Mesendoderm (in vitro differentiated cells): ENCODE measurements around the gene IGSF10.
A peak's percentile ranks its signal among the peaks of the same experiment; 100 is the strongest.
"Not testable (repeated sequence)": the region's sequence is repeated elsewhere in the genome, so short reads cannot be mapped to it uniquely, and the experiment has no call there.

ENCODE experiments used
- DNase-seq: peaks from one replicate; pipeline ENCODE4 v3.0.0; 2013
- H2AK5ac ChIP-seq: 2 replicates; pipeline ENCODE4 v1.6.1; 2013; ENCODE audit warnings: low read length, inconsistent platforms
- H2BK120ac ChIP-seq: 2 replicates; pipeline ENCODE4 v1.6.1; 2013; ENCODE audit warnings: low read depth, mild to moderate bottlenecking, low read length, moderate library complexity, mixed read lengths
- H2BK15ac ChIP-seq: replicated peaks from 2 replicates; pipeline ENCODE4 v1.6.1; 2013; ENCODE audit warnings: low read depth, mild to moderate bottlenecking, moderate library complexity
- H2BK5ac ChIP-seq: 2 replicates; pipeline ENCODE4 v1.6.1; 2013; ENCODE audit warnings: low read length, inconsistent platforms
- H3K18ac ChIP-seq: 2 replicates; pipeline ENCODE4 v1.6.1; 2013; ENCODE audit warnings: mild to moderate bottlenecking, low read length, mixed read lengths
- H3K23ac ChIP-seq: one replicate; pipeline ENCODE4 v1.6.1; 2013; ENCODE audit warnings: low read length
- H3K27ac ChIP-seq: 2 replicates; pipeline ENCODE4 v1.5.1; 2013; ENCODE audit warnings: low read depth, mild to moderate bottlenecking, inconsistent platforms, low read length, moderate library complexity
- H3K27me3 ChIP-seq: 2 replicates; pipeline ENCODE4 v1.6.1; 2013; ENCODE audit warnings: low read length, control low read depth, mild to moderate bottlenecking, inconsistent platforms; ENCODE audit not compliant: insufficient read depth, poor library complexity
- H3K36me3 ChIP-seq: 2 replicates; pipeline ENCODE4 v1.6.1; 2013; ENCODE audit warnings: low read length, inconsistent platforms; ENCODE audit not compliant: control insufficient read depth, insufficient read depth
- H3K4ac ChIP-seq: one replicate; pipeline ENCODE4 v1.6.1; 2013; ENCODE audit warnings: low read depth, mild to moderate bottlenecking, low read length, moderate library complexity
- H3K4me1 ChIP-seq: 2 replicates; pipeline ENCODE4 v1.6.1; 2013; ENCODE audit warnings: low read depth, low read length, inconsistent platforms; ENCODE audit not compliant: control insufficient read depth
- H3K4me2 ChIP-seq: 2 replicates; pipeline ENCODE4 v1.6.1; 2013; ENCODE audit warnings: low read length
- H3K4me3 ChIP-seq: 2 replicates; pipeline ENCODE4 v1.5.1; 2013; ENCODE audit warnings: mild to moderate bottlenecking, low read length
- H3K56ac ChIP-seq: one replicate; pipeline ENCODE4 v1.6.1; 2013; ENCODE audit warnings: low read length
- H3K79me1 ChIP-seq: 2 replicates; pipeline ENCODE4 v1.6.1; 2013; ENCODE audit warnings: low read length, inconsistent platforms
- H3K79me2 ChIP-seq: 2 replicates; pipeline ENCODE4 v1.6.1; 2013; ENCODE audit warnings: mild to moderate bottlenecking, low read length; ENCODE audit not compliant: control insufficient read depth, insufficient read depth
- H3K9ac ChIP-seq: 2 replicates; pipeline ENCODE4 v1.6.1; 2013; ENCODE audit warnings: low read length, inconsistent platforms
- H4K5ac ChIP-seq: one replicate; pipeline ENCODE4 v1.6.1; 2013; ENCODE audit warnings: low read length
- H4K8ac ChIP-seq: one replicate; pipeline ENCODE4 v1.6.1; 2013; ENCODE audit warnings: low read depth, mild to moderate bottlenecking, control low read depth, low read length, moderate library complexity
- WGBS: extraction: QIAGEN DNeasy Blood & Tissue Kit; methylation state at CpG from one replicate; pipeline ENCODE4 v1.1.7; 2013; ENCODE audit warnings: low lambda C conversion rate, missing lambda C conversion rate; ENCODE audit not compliant: insufficient coverage; ENCODE audit errors: extremely low coverage; 5-methylcytosine and 5-hydroxymethylcytosine counted together

IGSF10 gene

GRCh38 chr3:151501923-151502632 is 41.2 kb upstream of the IGSF10 start:
- DNase-seq = no peak
- Histone ChIP-seq H3K18ac (no peak overlapping the region), H3K79me2 (no peaks in the 10 kb centered on the region), H3K79me1 (no peaks in the 10 kb centered on the region), H4K5ac (no peak overlapping the region), H2BK15ac (no peak overlapping the region), H3K4me1 (no peaks in the 10 kb centered on the region), H4K8ac (no peak overlapping the region), H3K4ac (no peak overlapping the region), H3K36me3 (no peaks in the 10 kb centered on the region), H3K27ac (no peak overlapping the region), H3K56ac (no peak overlapping the region), H3K27me3 (no peaks in the 10 kb centered on the region), H3K9ac (no peak overlapping the region), H3K4me2 (no peak overlapping the region), H2AK5ac (no peak overlapping the region), H2BK120ac (no peak overlapping the region), H2BK5ac (no peak overlapping the region), H3K4me3 (no peak overlapping the region), H3K23ac (no peak overlapping the region)
- WGBS = 100% methylated on average over 1 of the region's 4 CpGs

- H3K4me3 ChIP-seq = no peak overlapping the region
- no peak overlapping the region for H3K4me2 ChIP-seq
- H2AK5ac ChIP-seq = no peak overlapping the region
- no peak overlapping the region for H2BK5ac ChIP-seq
- no peak for DNase-seq
- no peak overlapping the region for H2BK15ac ChIP-seq
- H3K23ac ChIP-seq = no peak overlapping the region
- no peak overlapping the region for H3K56ac ChIP-seq
- no peaks in the 10 kb centered on the region for H3K36me3 ChIP-seq
- H3K18ac ChIP-seq = no peak overlapping the region
- no peaks in the 10 kb centered on the region for H3K27me3 ChIP-seq
- no peak overlapping the region for H3K4ac ChIP-seq
- H3K9ac ChIP-seq = no peak overlapping the region
- WGBS = no CpG with 5 or more reads among the region's 5 CpGs
- no peak overlapping the region for H3K27ac ChIP-seq
- no peaks in the 10 kb centered on the region for H3K79me2 ChIP-seq
- H2BK120ac ChIP-seq = no peak overlapping the region
- no peak overlapping the region for H4K8ac ChIP-seq
- H3K79me1 ChIP-seq = no peaks in the 10 kb centered on the region
- no peak overlapping the region for H4K5ac ChIP-seq
- no peaks in the 10 kb centered on the region for H3K4me1 ChIP-seq
These were observed 40.5 kb upstream of the IGSF10 start for GRCh38 chr3:151501171-151501922.

- Histone ChIP-seq H3K4me2 (no peak overlapping the region), H3K9ac (no peak overlapping the region), H2BK5ac (no peak overlapping the region), H3K56ac (no peak overlapping the region), H3K23ac (no peak overlapping the region), H3K27me3 (no peaks in the 10 kb centered on the region), H2BK120ac (peak overlapping the region; percentile 12), H3K4me3 (no peak overlapping the region), H3K18ac (no peak overlapping the region), H3K4ac (no peak overlapping the region), H3K79me2 (no peaks in the 10 kb centered on the region), H3K79me1 (no peaks in the 10 kb centered on the region), H4K5ac (no peak overlapping the region), H3K27ac (no peak overlapping the region), H4K8ac (no peak overlapping the region), H3K36me3 (no peaks in the 10 kb centered on the region), H3K4me1 (no peaks in the 10 kb centered on the region), H2AK5ac (no peak overlapping the region), H2BK15ac (no peak overlapping the region)
- no peak for DNase-seq
- no CpG with 5 or more reads among the region's 3 CpGs for WGBS
These were observed 38.3 kb upstream of the IGSF10 start for GRCh38 chr3:151499168-151499567.

- H3K9ac ChIP-seq = no peak overlapping the region
- H2BK120ac ChIP-seq = no peak overlapping the region
- H3K79me2 ChIP-seq = no peaks in the 10 kb centered on the region
- H3K18ac ChIP-seq = no peak overlapping the region
- no peaks in the 10 kb centered on the region for H3K79me1 ChIP-seq
- no peaks in the 10 kb centered on the region for H3K4me1 ChIP-seq
- H2AK5ac ChIP-seq = no peak overlapping the region
- H2BK15ac ChIP-seq = no peak overlapping the region
- H3K4me3 ChIP-seq = no peak overlapping the region
- no peak overlapping the region for H4K8ac ChIP-seq
- H3K56ac ChIP-seq = no peak overlapping the region
- H3K36me3 ChIP-seq = no peaks in the 10 kb centered on the region
- no peaks in the 10 kb centered on the region for H3K27me3 ChIP-seq
- no peak overlapping the region for H4K5ac ChIP-seq
- H3K4ac ChIP-seq = no peak overlapping the region
- no peak overlapping the region for H3K23ac ChIP-seq
- WGBS = no CpG with 5 or more reads among the region's 2 CpGs
- H3K27ac ChIP-seq = no peak overlapping the region
- H3K4me2 ChIP-seq = no peak overlapping the region
- H2BK5ac ChIP-seq = no peak overlapping the region
- no peak for DNase-seq
These were observed 30.7 kb upstream of the IGSF10 start for GRCh38 chr3:151491525-151491924.

- not testable (repeated sequence) for DNase-seq, H3K27ac ChIP-seq, H3K9ac ChIP-seq, H3K56ac ChIP-seq, H2BK120ac ChIP-seq, H3K4ac ChIP-seq, H3K23ac ChIP-seq, H3K4me2 ChIP-seq, H3K27me3 ChIP-seq, H3K4me3 ChIP-seq, H2AK5ac ChIP-seq, H3K36me3 ChIP-seq, H3K18ac ChIP-seq, H4K5ac ChIP-seq, H2BK5ac ChIP-seq, H3K79me2 ChIP-seq, H3K79me1 ChIP-seq, H2BK15ac ChIP-seq, H3K4me1 ChIP-seq, H4K8ac ChIP-seq
These were observed 27.0 kb upstream of the IGSF10 start for GRCh38 chr3:151487833-151488232.
